Subcutaneous abdominal adipose tissue (tissue), 5 donors: ENCODE results near the gene LRRC75A.
A peak's percentile ranks its signal among the peaks of the same experiment; 100 is the strongest.
"Not testable (repeated sequence)": the region's sequence is repeated elsewhere in the genome, so short reads cannot be mapped to it uniquely, and the experiment has no call there.

Experiments used
- H3K27ac ChIP-seq: one replicate; pipeline ENCODE4 v1.7.0; 2013; ENCODE audit warnings: low read depth, mild to moderate bottlenecking, inconsistent platforms, low read length, moderate library complexity
- H3K27me3 ChIP-seq, 5 donors: one replicate each; pipeline ENCODE4 v1.7.0; 2013; ENCODE audit warnings: low read length in 5 of 5, inconsistent platforms in 1 of 5; ENCODE audit not compliant: control insufficient read depth in 5 of 5, insufficient read depth in 4 of 5
- H3K36me3 ChIP-seq, 5 donors: one replicate each; pipeline ENCODE4 v1.7.0; 2013; ENCODE audit warnings: low read length in 5 of 5; ENCODE audit not compliant: control insufficient read depth in 5 of 5, insufficient read depth in 5 of 5
- H3K4me1 ChIP-seq, 5 donors: one replicate each; pipeline ENCODE4 v1.7.0; 2013; ENCODE audit warnings: low read length in 5 of 5, mild to moderate bottlenecking in 3 of 5, moderate library complexity in 1 of 5; ENCODE audit not compliant: control insufficient read depth in 5 of 5, insufficient read depth in 5 of 5
- H3K4me3 ChIP-seq, 5 donors: one replicate each; pipeline ENCODE4 v1.7.0; 2013; ENCODE audit warnings: low read length in 5 of 5, low read depth in 1 of 5
- H3K9ac ChIP-seq, 5 donors: one replicate each; pipeline ENCODE4 v1.7.0; 2013; ENCODE audit warnings: low read length in 5 of 5, mild to moderate bottlenecking in 4 of 5, moderate library complexity in 3 of 5
- H3K9me3 ChIP-seq, 5 donors: one replicate each; pipeline ENCODE4 v1.7.0; 2013; ENCODE audit warnings: low read length in 5 of 5; ENCODE audit not compliant: control insufficient read depth in 5 of 5
- donor health status: healthy.
- donor health status: healthy.
- donor health status: healthy.
- donor health status: healthy.
- donor health status: healthy.

LRRC75A gene, protein sequence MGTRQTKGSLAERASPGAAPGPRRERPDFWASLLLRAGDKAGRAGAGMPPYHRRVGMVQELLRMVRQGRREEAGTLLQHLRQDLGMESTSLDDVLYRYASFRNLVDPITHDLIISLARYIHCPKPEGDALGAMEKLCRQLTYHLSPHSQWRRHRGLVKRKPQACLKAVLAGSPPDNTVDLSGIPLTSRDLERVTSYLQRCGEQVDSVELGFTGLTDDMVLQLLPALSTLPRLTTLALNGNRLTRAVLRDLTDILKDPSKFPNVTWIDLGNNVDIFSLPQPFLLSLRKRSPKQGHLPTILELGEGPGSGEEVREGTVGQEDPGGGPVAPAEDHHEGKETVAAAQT

DNA sequence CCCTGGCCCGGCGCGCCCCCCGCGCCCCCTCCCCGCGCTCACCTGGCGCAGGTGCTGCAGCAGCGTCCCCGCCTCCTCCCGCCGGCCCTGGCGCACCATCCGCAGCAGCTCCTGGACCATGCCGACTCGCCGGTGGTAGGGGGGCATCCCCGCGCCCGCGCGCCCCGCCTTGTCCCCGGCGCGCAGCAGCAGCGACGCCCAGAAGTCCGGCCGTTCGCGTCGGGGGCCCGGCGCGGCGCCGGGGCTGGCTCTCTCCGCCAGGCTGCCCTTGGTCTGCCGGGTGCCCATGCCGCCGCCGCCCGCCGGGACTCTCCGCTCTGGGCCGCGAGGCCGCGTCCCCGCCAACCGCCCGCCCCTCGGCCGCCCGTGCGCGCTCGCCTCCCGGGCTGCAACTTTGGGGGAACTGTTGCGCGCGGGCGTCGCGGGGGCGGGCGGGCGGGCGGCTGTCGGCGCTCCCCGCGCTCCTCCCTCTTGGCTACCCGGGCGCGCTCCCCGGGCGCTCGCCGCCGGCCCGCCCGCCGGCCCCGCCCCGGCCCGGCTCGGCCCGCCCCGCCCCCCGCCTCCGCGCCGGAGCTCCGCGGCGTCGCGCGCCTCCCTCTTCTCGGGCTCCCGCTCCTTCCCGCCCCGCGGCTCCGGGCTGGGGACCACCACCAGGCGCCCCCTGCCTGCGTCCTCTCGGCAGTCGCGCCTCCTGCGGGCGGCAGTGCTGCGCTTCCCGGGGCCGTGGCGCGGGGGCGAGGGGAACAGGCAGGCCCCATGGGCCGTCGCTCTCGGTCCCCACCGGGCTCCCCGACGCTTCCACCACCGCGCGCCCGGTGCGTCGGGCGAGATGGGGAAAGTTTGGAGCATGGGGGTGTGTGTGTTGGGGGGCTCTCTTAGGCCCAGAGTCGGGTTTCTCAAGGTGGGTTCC, at the start of gene LRRC75A:
Gene LRRC75A, minus strand, starts transcription at position 491 of the 910 bp plus-strand sequence. Its CDS starts 203 bp downstream, at position 288.
- H3K4me3 ChIP-seq, result peak within 1 kb of the TSS; percentile 51 to 65 (median 58)
- no peaks in the 10 kb centered on the region for H3K36me3 ChIP-seq
- peak within 1 kb of the TSS in 3 of 5 donors; percentile 20 to 48 (median 26) for H3K9ac ChIP-seq
- H3K27ac ChIP-seq, result no peak within 1 kb of the TSS
- peaks cover 1 to 41% (median 27%) of the 10 kb centered on the region in 5 donors for H3K4me1 ChIP-seq
- no peaks in the 10 kb centered on the region for H3K9me3 ChIP-seq
- peaks cover 0 to 5% (median 0%) of the 10 kb centered on the region in 5 donors for H3K27me3 ChIP-seq

DNA sequence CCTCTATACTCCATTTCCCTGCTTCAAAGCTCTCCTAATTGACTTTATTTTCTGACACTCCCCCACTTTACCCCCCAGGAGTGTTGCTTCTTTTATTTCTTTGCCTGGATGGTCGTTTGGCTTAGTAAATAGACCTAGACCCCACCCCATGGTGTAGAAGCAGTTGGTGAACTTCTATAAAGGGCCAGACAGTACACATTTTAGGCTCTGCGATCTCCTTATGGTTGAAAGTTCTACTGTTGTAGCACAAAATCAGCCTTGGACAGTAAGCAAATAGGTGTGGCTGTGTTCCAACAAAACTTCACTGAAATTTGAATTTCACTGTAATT, 45.1 kb upstream of the LRRC75A start:
- H3K27ac ChIP-seq, result peak overlapping the region; percentile 90
- H3K9me3 ChIP-seq, result no peaks in the 10 kb centered on the region
- H3K4me1 ChIP-seq, result peaks cover 0 to 16% (median 14%) of the 10 kb centered on the region in 5 donors
- peak overlapping the region in 2 of 5 donors; percentile 32 to 38 for H3K9ac ChIP-seq
- no peaks in the 10 kb centered on the region for H3K36me3 ChIP-seq
- H3K27me3 ChIP-seq, result no peaks in the 10 kb centered on the region
- H3K4me3 ChIP-seq, result peak overlapping the region in 3 of 5 donors; percentile 70 to 98 (median 93)

DNA sequence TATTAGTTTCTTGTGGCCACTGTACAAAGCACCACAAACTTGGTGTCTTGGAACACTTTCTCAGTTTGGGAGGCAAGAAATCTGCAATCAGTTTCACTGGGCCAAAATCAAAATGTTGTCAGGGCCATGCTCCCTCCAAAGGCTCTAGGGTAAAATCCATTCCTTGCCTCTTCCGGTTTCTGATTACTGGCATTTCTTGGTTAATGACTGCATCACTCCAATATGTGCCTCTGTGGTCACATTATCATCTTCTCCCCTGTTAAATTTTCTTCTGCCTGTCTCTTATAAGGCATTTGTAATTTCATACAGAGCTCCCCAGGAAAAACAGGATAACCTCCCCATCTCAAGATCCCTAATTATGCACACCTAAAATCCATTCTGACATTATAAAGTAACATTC, 42.2 kb upstream of the LRRC75A start:
- H3K9me3 ChIP-seq, result no peaks in the 10 kb centered on the region

DNA sequence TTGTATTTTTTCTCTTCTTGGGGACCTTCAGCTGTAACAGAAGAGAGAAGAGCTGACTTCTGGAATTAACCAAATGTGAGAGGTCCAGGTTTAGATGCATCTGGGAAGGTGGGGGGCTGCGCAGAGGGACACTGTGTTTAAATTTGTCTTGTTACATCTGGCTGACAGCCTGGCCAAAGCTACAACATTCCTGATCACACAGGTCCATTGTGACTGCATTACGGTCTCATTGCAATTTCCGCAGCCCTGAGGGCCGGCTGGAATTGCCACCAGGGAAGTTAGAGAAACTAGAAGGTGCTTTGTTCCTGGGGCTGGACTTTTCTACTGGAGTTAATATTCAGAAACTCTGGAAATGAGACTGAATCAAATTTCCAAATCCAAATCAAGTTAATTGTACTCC, 37.9 kb upstream of the LRRC75A start:
- no peaks in the 10 kb centered on the region for H3K9me3 ChIP-seq
- peaks cover 0 to 6% (median 0%) of the 10 kb centered on the region in 5 donors for H3K27me3 ChIP-seq
- H3K4me1 ChIP-seq, result peaks cover 0 to 4% (median under 1%) of the 10 kb centered on the region in 5 donors
- H3K4me3 ChIP-seq, result no peak overlapping the region
- no peaks in the 10 kb centered on the region for H3K36me3 ChIP-seq
- H3K9ac ChIP-seq, result no peak overlapping the region
- H3K27ac ChIP-seq, result no peak overlapping the region

More for the DNA sequence above, 42.2 kb upstream of the LRRC75A start:
- no peaks in the 10 kb centered on the region for H3K36me3 ChIP-seq
- no peaks in the 10 kb centered on the region for H3K27me3 ChIP-seq
- no peak overlapping the region for H3K4me3 ChIP-seq
- no peak overlapping the region for H3K9ac ChIP-seq
- H3K27ac ChIP-seq, result no peak overlapping the region
- H3K4me1 ChIP-seq, result peaks cover 0 to 16% (median 14%) of the 10 kb centered on the region in 5 donors

DNA sequence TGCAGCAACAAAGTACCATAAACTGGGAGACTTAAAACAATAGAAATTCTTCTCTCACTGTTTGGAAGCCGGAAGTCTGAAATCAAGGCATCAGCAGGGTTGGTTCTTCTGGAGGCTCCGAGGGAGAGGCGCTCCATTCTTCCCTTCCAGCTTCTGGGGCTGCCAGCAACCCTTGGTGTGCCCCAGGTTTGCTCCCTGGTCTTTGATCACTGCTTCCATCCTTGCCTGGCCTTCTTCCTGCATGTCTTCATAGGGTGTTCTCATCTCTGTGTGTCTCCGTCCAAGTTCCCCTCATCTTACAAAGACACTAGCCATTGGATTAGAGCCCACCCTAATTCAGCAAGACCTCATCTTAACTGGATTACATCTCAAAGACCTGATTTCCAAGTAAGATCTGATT, 35.3 kb upstream of the LRRC75A start:
- Histone ChIP-seq H3K36me3 (no peaks in the 10 kb centered on the region), H3K9me3 (no peaks in the 10 kb centered on the region), H3K27ac (no peak overlapping the region), H3K9ac (no peak overlapping the region), H3K27me3 (peaks cover 0 to 6% (median 0%) of the 10 kb centered on the region in 5 donors), H3K4me3 (no peak overlapping the region), H3K4me1 (peaks cover 0 to 4% (median 0%) of the 10 kb centered on the region in 5 donors)

DNA sequence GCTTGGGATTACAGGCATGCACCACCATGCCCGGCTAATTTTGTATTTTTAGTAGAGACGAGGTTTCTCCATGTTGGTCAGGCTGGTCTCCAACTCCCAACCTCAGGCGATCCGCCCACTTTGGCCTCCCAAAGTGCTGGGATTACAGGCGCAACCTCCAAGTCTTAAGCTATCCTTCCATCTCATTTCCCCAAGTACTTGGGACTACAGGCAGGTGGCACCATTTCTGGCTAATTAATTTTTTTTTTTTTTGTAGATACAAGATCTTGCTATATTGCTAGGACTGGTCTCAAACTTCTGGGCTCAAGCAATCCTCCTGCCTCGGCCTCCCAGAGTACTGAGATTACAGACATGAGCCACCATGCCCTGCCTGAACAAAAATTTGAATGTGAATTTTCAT, 33.6 kb upstream of the LRRC75A start:
- H3K9ac ChIP-seq, H3K4me3 ChIP-seq, H3K27ac ChIP-seq, H3K27me3 ChIP-seq, H3K36me3 ChIP-seq, H3K4me1 ChIP-seq, H3K9me3 ChIP-seq: not testable (repeated sequence)

DNA sequence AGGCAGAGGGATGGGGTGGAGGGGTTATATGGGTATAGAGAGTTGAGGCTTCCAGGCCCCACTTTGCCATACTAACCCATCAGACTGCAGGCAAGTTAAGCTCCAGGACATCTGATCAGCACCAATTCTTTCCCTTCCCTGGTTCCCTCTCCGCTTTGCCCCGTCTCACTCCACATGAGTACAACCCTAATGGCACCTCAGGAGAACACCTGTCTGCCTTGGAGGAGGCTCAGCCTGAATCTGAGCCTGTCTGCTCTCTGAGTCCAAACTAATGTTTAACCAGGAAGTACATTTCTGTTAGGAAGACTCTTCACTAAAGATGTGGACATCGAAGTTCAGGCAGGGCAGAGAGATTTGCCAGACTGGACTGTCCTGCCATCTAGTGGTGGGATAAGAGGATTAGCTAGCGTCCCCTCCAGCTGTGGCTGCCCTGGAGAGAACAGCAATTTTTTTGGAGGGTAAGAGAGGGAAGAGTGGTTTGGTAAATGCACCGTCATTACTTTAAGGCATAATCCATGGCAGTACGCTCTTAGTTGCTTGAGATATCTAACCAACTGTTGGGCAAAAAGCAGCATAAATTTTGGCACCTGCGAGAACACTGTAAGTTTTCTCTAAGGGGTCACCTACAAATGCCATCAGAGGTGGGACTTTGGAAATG, 29.2 kb upstream of the LRRC75A start:
- Histone ChIP-seq H3K27me3 (peaks cover 0 to 15% (median 3%) of the 10 kb centered on the region in 5 donors), H3K4me1 (peaks cover 0 to 8% (median 5%) of the 10 kb centered on the region in 5 donors), H3K4me3 (no peak overlapping the region), H3K36me3 (no peaks in the 10 kb centered on the region), H3K27ac (no peak overlapping the region), H3K9ac (no peak overlapping the region), H3K9me3 (no peaks in the 10 kb centered on the region)

DNA sequence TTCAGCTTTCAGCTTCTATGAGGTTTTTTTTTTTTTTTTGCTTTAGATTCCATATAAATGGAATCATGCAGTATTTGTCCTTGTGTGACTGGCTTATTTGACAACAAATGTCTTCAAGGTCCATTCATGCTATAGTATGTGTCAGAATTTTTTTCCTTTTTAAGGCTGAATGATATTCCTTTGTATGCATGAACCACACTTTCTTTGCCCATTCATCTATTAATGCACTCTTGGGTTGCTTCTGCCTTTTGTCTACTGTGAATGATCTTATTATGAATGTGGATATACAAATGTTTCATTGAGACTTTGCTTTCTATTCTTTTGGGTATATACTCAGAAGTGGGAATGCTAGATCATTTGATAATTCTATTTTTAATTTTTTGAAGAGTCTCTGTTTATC, 27.0 kb upstream of the LRRC75A start:
- Histone ChIP-seq H3K4me1 (peaks cover 0 to 9% (median 3%) of the 10 kb centered on the region in 5 donors), H3K36me3 (no peaks in the 10 kb centered on the region), H3K4me3 (no peak overlapping the region), H3K9me3 (no peaks in the 10 kb centered on the region), H3K27me3 (peaks cover 2 to 17% (median 6%) of the 10 kb centered on the region in 5 donors), H3K27ac (no peak overlapping the region), H3K9ac (no peak overlapping the region)

DNA sequence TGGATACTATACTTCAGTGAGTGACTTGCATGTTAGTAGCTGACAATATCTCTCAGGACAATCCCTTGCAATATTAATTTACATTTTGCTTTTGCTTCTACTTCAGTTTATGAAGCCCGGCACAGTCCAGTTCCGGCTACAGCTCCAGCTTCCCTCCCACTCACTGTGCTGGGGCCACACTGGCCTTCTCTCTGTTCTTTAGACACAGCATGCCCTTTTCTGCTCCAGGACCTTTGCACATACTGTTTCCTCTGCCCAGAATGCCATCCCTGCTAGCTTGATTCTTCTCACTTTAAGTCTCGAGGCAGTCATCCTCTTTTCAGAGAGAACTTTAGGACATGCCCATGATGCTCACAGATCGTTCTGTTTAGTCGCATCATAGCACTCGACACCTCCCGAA, 25.5 kb upstream of the LRRC75A start:
- Histone ChIP-seq H3K27me3 (peaks cover 2 to 17% (median 6%) of the 10 kb centered on the region in 5 donors), H3K9ac (no peak overlapping the region), H3K9me3 (no peaks in the 10 kb centered on the region), H3K27ac (no peak overlapping the region), H3K36me3 (no peaks in the 10 kb centered on the region), H3K4me3 (no peak overlapping the region), H3K4me1 (peaks cover 0 to 9% (median 3%) of the 10 kb centered on the region in 5 donors)
